ENCODE data around the gene NEIL1. TPM values are rescaled to one million over a fixed set of nuclear protein-coding genes. Genes with fewer than 3 reads are reported as not detected.

NEIL1 gene
- total and polyA plus RNA-seq, 10 of the 15 experiments (the other 5 are each of a cell fraction or from before 2014, with no cell fraction given), result 0.10 to 2.3 (median 0.66) TPM

GRCh38 chr15:75364881-75365280, 18.0 kb downstream of the NEIL1 start:
- Histone ChIP-seq H3K4me3 (no peak overlapping the region), H2AFZ (ENCODE audit: control insufficient read depth, low read depth, low read length) (no peak overlapping the region), H3K27ac (ENCODE audit: control insufficient read depth, insufficient read depth) (no peak overlapping the region), H3K4me1 (ENCODE audit: control insufficient read depth, insufficient read depth, low read length) (peaks cover 6% of the 10 kb centered on the region), H3K36me3 (ENCODE audit: control insufficient read depth in 2 of 2, insufficient read depth in 2 of 2, low read length in 1 of 2) (peaks cover 0 to 12% of the 10 kb centered on the region in 2 experiments), H3K27me3 (replicated peaks in 1 of 2; ENCODE audit: control insufficient read depth in 2 of 2, insufficient read depth in 2 of 2, low read length in 1 of 2) (no peaks in the 10 kb centered on the region), H3K9ac (ENCODE audit: control insufficient read depth, insufficient read depth, low read length) (no peak overlapping the region), H3K4me2 (ENCODE audit: control insufficient read depth, insufficient read depth) (no peak overlapping the region), H3K79me2 (ENCODE audit: control insufficient read depth, insufficient read depth, low read length) (peaks cover 8% of the 10 kb centered on the region), H4K20me1 (ENCODE audit: control insufficient read depth, insufficient read depth) (no peaks in the 10 kb centered on the region), H3K9me3 (replicated peaks; ENCODE audit: control insufficient read depth, insufficient read depth, low read length) (no peaks in the 10 kb centered on the region)
- no peak for DNase-seq (ENCODE audit: low read depth, low spot score)
- CTCF ChIA-PET, result no interaction called here
- SMC1A ChIA-PET (ENCODE audit: uncharacterized antibody, unreplicated experiment), result no interaction called here
- intact Hi-C loops (cut with micrococcal nuclease; ENCODE audit: unreplicated experiment) (no loop called here), in situ Hi-C loops (cut with MboI) (no loop called here)
- FAIRE-seq, result no peak
- ATAC-seq, result no peak
- 96% methylated on average over 6 of the region's 6 CpGs for WGBS (ENCODE audit: insufficient coverage, insufficient replicate concordance, low lambda C conversion rate, missing lambda C conversion rate)
- no TSS peak for BruUV-seq (replicated peaks)
- POLR2A ChIA-PET, result no interaction called here
- RAD21 ChIA-PET (ENCODE audit: unreplicated experiment), result no interaction called here
- TF ChIP-seq NBN (IDR thresholded peaks at IDR 0.05), result no peak
- no peak for TF ChIP-seq CHD2 (IDR thresholded peaks at IDR 0.05; ENCODE audit: borderline replicate concordance, low read depth, low read length)
- no peak for TF ChIP-seq TCF12 (IDR thresholded peaks at IDR 0.05; ENCODE audit: low read depth, low read length)
- TF ChIP-seq TARDBP (IDR thresholded peaks at IDR 0.05; ENCODE audit: borderline replicate concordance), result no peak
- no peak for TF ChIP-seq NFXL1 (IDR thresholded peaks at IDR 0.05; ENCODE audit: borderline replicate concordance)
- TF ChIP-seq PAX5 (IDR thresholded peaks at IDR 0.05; ENCODE audit: borderline replicate concordance, low read depth, low read length), result no peak
- TF ChIP-seq HDAC6 (IDR thresholded peaks at IDR 0.05; ENCODE audit: unreplicated experiment), result no peak
- no peak for TF ChIP-seq FOS (IDR thresholded peaks at IDR 0.05; ENCODE audit: borderline replicate concordance, extremely low read depth, insufficient read length)
- TF ChIP-seq SIX5 (IDR thresholded peaks at IDR 0.05; ENCODE audit: low read depth, low read length, severe bottlenecking), result no peak
- no peak for TF ChIP-seq NFYA (IDR thresholded peaks at IDR 0.05; ENCODE audit: borderline replicate concordance, low read depth, low read length)
- no peak for TF ChIP-seq SPI1 (IDR thresholded peaks at IDR 0.05; ENCODE audit: borderline replicate concordance, insufficient read depth, low read depth, low read length)
- TF ChIP-seq, protein P1, sequence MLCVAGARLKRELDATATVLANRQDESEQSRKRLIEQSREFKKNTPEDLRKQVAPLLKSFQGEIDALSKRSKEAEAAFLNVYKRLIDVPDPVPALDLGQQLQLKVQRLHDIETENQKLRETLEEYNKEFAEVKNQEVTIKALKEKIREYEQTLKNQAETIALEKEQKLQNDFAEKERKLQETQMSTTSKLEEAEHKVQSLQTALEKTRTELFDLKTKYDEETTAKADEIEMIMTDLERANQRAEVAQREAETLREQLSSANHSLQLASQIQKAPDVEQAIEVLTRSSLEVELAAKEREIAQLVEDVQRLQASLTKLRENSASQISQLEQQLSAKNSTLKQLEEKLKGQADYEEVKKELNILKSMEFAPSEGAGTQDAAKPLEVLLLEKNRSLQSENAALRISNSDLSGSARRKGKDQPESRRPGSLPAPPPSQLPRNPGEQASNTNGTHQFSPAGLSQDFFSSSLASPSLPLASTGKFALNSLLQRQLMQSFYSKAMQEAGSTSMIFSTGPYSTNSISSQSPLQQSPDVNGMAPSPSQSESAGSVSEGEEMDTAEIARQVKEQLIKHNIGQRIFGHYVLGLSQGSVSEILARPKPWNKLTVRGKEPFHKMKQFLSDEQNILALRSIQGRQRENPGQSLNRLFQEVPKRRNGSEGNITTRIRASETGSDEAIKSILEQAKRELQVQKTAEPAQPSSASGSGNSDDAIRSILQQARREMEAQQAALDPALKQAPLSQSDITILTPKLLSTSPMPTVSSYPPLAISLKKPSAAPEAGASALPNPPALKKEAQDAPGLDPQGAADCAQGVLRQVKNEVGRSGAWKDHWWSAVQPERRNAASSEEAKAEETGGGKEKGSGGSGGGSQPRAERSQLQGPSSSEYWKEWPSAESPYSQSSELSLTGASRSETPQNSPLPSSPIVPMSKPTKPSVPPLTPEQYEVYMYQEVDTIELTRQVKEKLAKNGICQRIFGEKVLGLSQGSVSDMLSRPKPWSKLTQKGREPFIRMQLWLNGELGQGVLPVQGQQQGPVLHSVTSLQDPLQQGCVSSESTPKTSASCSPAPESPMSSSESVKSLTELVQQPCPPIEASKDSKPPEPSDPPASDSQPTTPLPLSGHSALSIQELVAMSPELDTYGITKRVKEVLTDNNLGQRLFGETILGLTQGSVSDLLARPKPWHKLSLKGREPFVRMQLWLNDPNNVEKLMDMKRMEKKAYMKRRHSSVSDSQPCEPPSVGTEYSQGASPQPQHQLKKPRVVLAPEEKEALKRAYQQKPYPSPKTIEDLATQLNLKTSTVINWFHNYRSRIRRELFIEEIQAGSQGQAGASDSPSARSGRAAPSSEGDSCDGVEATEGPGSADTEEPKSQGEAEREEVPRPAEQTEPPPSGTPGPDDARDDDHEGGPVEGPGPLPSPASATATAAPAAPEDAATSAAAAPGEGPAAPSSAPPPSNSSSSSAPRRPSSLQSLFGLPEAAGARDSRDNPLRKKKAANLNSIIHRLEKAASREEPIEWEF (IDR thresholded peaks at IDR 0.05; ENCODE audit: insufficient replicate concordance, low read depth, low read length), result no peak
- TF ChIP-seq, protein P2, sequence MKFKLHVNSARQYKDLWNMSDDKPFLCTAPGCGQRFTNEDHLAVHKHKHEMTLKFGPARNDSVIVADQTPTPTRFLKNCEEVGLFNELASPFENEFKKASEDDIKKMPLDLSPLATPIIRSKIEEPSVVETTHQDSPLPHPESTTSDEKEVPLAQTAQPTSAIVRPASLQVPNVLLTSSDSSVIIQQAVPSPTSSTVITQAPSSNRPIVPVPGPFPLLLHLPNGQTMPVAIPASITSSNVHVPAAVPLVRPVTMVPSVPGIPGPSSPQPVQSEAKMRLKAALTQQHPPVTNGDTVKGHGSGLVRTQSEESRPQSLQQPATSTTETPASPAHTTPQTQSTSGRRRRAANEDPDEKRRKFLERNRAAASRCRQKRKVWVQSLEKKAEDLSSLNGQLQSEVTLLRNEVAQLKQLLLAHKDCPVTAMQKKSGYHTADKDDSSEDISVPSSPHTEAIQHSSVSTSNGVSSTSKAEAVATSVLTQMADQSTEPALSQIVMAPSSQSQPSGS (IDR thresholded peaks at IDR 0.05; ENCODE audit: low read length), result no peak
- no peak for TF ChIP-seq HSF1 (IDR thresholded peaks at IDR 0.05; ENCODE audit: low read depth, low read length)
- no peak for TF ChIP-seq FOXM1 (IDR thresholded peaks at IDR 0.05; ENCODE audit: low read depth, low read length)
- no peak for TF ChIP-seq YBX1 (IDR thresholded peaks at IDR 0.05)
- no peak for TF ChIP-seq NR2C1 (IDR thresholded peaks at IDR 0.05)
- TF ChIP-seq YY1 (IDR thresholded peaks at IDR 0.05; ENCODE audit: low read depth, low read length), result no peak
